ENCODE measurements around the gene SLC24A3.

SLC24A3 gene

GRCh38 chr20:19449051-19449450 is 236.6 kb downstream of the SLC24A3 start:
- Histone ChIP-seq H3K9me3 (ENCODE audit: insufficient read depth, low read depth, low read length) (no peaks in the 10 kb centered on the region), H3K4me3 (ENCODE audit: low read length) (no peak overlapping the region), H3K27me3 (ENCODE audit: insufficient read depth, low read length) (no peaks in the 10 kb centered on the region), H3K9ac (ENCODE audit: low read depth, low read length) (no peak overlapping the region), H3K36me3 (ENCODE audit: insufficient read depth, low read length) (no peaks in the 10 kb centered on the region), H3K27ac (ENCODE audit: low read depth, low read length) (no peak overlapping the region), H3K4me1 (ENCODE audit: insufficient read depth, low read length) (peaks cover 4% of the 10 kb centered on the region; the same call in 1 of the 2 replicates)
- WGBS: 90% methylated on average over 8 of the region's 8 CpGs

GRCh38 chr20:19451231-19451922 is 238.9 kb downstream of the SLC24A3 start:
- WGBS: 84% methylated on average over 8 of the region's 8 CpGs
- Histone ChIP-seq H3K4me1 (ENCODE audit: insufficient read depth, low read length) (peaks cover 4% of the 10 kb centered on the region; the same call in 1 of the 2 replicates), H3K9me3 (ENCODE audit: insufficient read depth, low read depth, low read length) (no peaks in the 10 kb centered on the region), H3K4me3 (ENCODE audit: low read length) (no peak overlapping the region), H3K27me3 (ENCODE audit: insufficient read depth, low read length) (no peaks in the 10 kb centered on the region), H3K9ac (ENCODE audit: low read depth, low read length) (no peak overlapping the region), H3K27ac (ENCODE audit: low read depth, low read length) (no peak overlapping the region), H3K36me3 (ENCODE audit: insufficient read depth, low read length) (no peaks in the 10 kb centered on the region)

GRCh38 chr20:19451923-19452295 is 239.5 kb downstream of the SLC24A3 start:
- Histone ChIP-seq H3K36me3 (ENCODE audit: insufficient read depth, low read length) (no peaks in the 10 kb centered on the region), H3K9me3 (ENCODE audit: insufficient read depth, low read depth, low read length) (no peaks in the 10 kb centered on the region), H3K27ac (ENCODE audit: low read depth, low read length) (no peak overlapping the region), H3K9ac (ENCODE audit: low read depth, low read length) (no peak overlapping the region), H3K4me1 (ENCODE audit: insufficient read depth, low read length) (peaks cover 4% of the 10 kb centered on the region; the same call in 1 of the 2 replicates), H3K4me3 (ENCODE audit: low read length) (no peak overlapping the region), H3K27me3 (ENCODE audit: insufficient read depth, low read length) (no peaks in the 10 kb centered on the region)
- WGBS: 95% methylated on average over 9 of the region's 9 CpGs

GRCh38 chr20:19453410-19453809 is 241.0 kb downstream of the SLC24A3 start:
- Histone ChIP-seq H3K9ac (ENCODE audit: low read depth, low read length) (no peak overlapping the region), H3K4me1 (ENCODE audit: insufficient read depth, low read length) (peaks cover 4% of the 10 kb centered on the region; the same call in 1 of the 2 replicates), H3K9me3 (ENCODE audit: insufficient read depth, low read depth, low read length) (no peaks in the 10 kb centered on the region), H3K4me3 (ENCODE audit: low read length) (no peak overlapping the region), H3K27me3 (ENCODE audit: insufficient read depth, low read length) (no peaks in the 10 kb centered on the region), H3K27ac (ENCODE audit: low read depth, low read length) (no peak overlapping the region), H3K36me3 (ENCODE audit: insufficient read depth, low read length) (no peaks in the 10 kb centered on the region)
- WGBS: 98% methylated on average over 3 of the region's 3 CpGs

GRCh38 chr20:19453862-19454261 is 241.4 kb downstream of the SLC24A3 start:
- WGBS: 83% methylated on average over 6 of the region's 6 CpGs
- Histone ChIP-seq H3K9me3 (ENCODE audit: insufficient read depth, low read depth, low read length) (no peaks in the 10 kb centered on the region), H3K36me3 (ENCODE audit: insufficient read depth, low read length) (no peaks in the 10 kb centered on the region), H3K9ac (ENCODE audit: low read depth, low read length) (no peak overlapping the region), H3K27ac (ENCODE audit: low read depth, low read length) (no peak overlapping the region), H3K4me3 (ENCODE audit: low read length) (no peak overlapping the region), H3K4me1 (ENCODE audit: insufficient read depth, low read length) (peaks cover 4% of the 10 kb centered on the region; the same call in 1 of the 2 replicates), H3K27me3 (ENCODE audit: insufficient read depth, low read length) (no peaks in the 10 kb centered on the region)

GRCh38 chr20:19456595-19457395 is 244.4 kb downstream of the SLC24A3 start:
- Histone ChIP-seq H3K27me3 (ENCODE audit: insufficient read depth, low read length) (no peaks in the 10 kb centered on the region), H3K4me1 (ENCODE audit: insufficient read depth, low read length) (peaks cover 4% of the 10 kb centered on the region; the same call in 1 of the 2 replicates), H3K9me3 (ENCODE audit: insufficient read depth, low read depth, low read length) (no peaks in the 10 kb centered on the region), H3K27ac (ENCODE audit: low read depth, low read length) (no peak overlapping the region), H3K36me3 (ENCODE audit: insufficient read depth, low read length) (no peaks in the 10 kb centered on the region), H3K9ac (ENCODE audit: low read depth, low read length) (no peak overlapping the region), H3K4me3 (ENCODE audit: low read length) (no peak overlapping the region)
- 95% methylated on average over 2 of the region's 2 CpGs for WGBS

- no peaks in the 10 kb centered on the region for H3K27me3 ChIP-seq (ENCODE audit: insufficient read depth, low read length)
- 91% methylated on average over 3 of the region's 3 CpGs for WGBS
- no peaks in the 10 kb centered on the region for H3K36me3 ChIP-seq (ENCODE audit: insufficient read depth, low read length)
- H3K9ac ChIP-seq (ENCODE audit: low read depth, low read length): no peak overlapping the region
- H3K4me1 ChIP-seq (ENCODE audit: insufficient read depth, low read length): peaks cover 4% of the 10 kb centered on the region; the same call in 1 of the 2 replicates
- no peaks in the 10 kb centered on the region for H3K9me3 ChIP-seq (ENCODE audit: insufficient read depth, low read depth, low read length)
- no peak overlapping the region for H3K27ac ChIP-seq (ENCODE audit: low read depth, low read length)
- no peak overlapping the region for H3K4me3 ChIP-seq (ENCODE audit: low read length)
Observed at GRCh38 chr20:19457611-19458010, 245.2 kb downstream of the SLC24A3 start.

GRCh38 chr20:19460386-19460785 is 247.9 kb downstream of the SLC24A3 start:
- H3K9ac ChIP-seq (ENCODE audit: low read depth, low read length): no peak overlapping the region
- H3K9me3 ChIP-seq (ENCODE audit: insufficient read depth, low read depth, low read length): no peaks in the 10 kb centered on the region
- no peaks in the 10 kb centered on the region for H3K36me3 ChIP-seq (ENCODE audit: insufficient read depth, low read length)
- H3K4me1 ChIP-seq (ENCODE audit: insufficient read depth, low read length): no peaks in the 10 kb centered on the region
- WGBS: 93% methylated on average over 3 of the region's 6 CpGs
- H3K27ac ChIP-seq (ENCODE audit: low read depth, low read length): no peak overlapping the region
- H3K4me3 ChIP-seq (ENCODE audit: low read length): no peak overlapping the region
- H3K27me3 ChIP-seq (ENCODE audit: insufficient read depth, low read length): no peaks in the 10 kb centered on the region

- H3K4me3 ChIP-seq (ENCODE audit: low read length): no peak overlapping the region
- no peaks in the 10 kb centered on the region for H3K9me3 ChIP-seq (ENCODE audit: insufficient read depth, low read depth, low read length)
- no peaks in the 10 kb centered on the region for H3K4me1 ChIP-seq (ENCODE audit: insufficient read depth, low read length)
- H3K27me3 ChIP-seq (ENCODE audit: insufficient read depth, low read length): no peaks in the 10 kb centered on the region
- H3K9ac ChIP-seq (ENCODE audit: low read depth, low read length): no peak overlapping the region
- H3K27ac ChIP-seq (ENCODE audit: low read depth, low read length): no peak overlapping the region
- no peaks in the 10 kb centered on the region for H3K36me3 ChIP-seq (ENCODE audit: insufficient read depth, low read length)
- WGBS: 96% methylated on average over 6 of the region's 6 CpGs
Observed at GRCh38 chr20:19462491-19462890, 250.0 kb downstream of the SLC24A3 start.

GRCh38 chr20:19463597-19463996 is 251.2 kb downstream of the SLC24A3 start:
- Histone ChIP-seq H3K9me3 (ENCODE audit: insufficient read depth, low read depth, low read length) (no peaks in the 10 kb centered on the region), H3K9ac (ENCODE audit: low read depth, low read length) (no peak overlapping the region), H3K36me3 (ENCODE audit: insufficient read depth, low read length) (no peaks in the 10 kb centered on the region), H3K27ac (ENCODE audit: low read depth, low read length) (no peak overlapping the region), H3K4me3 (ENCODE audit: low read length) (no peak overlapping the region), H3K4me1 (ENCODE audit: insufficient read depth, low read length) (no peaks in the 10 kb centered on the region), H3K27me3 (ENCODE audit: insufficient read depth, low read length) (no peaks in the 10 kb centered on the region)
- WGBS: 89% methylated on average over 4 of the region's 4 CpGs

GRCh38 chr20:19465536-19465935 is 253.1 kb downstream of the SLC24A3 start:
- Histone ChIP-seq H3K27me3 (ENCODE audit: insufficient read depth, low read length) (no peaks in the 10 kb centered on the region), H3K9me3 (ENCODE audit: insufficient read depth, low read depth, low read length) (no peaks in the 10 kb centered on the region), H3K36me3 (ENCODE audit: insufficient read depth, low read length) (no peaks in the 10 kb centered on the region), H3K27ac (ENCODE audit: low read depth, low read length) (no peak overlapping the region), H3K9ac (ENCODE audit: low read depth, low read length) (no peak overlapping the region), H3K4me3 (ENCODE audit: low read length) (no peak overlapping the region), H3K4me1 (ENCODE audit: insufficient read depth, low read length) (no peaks in the 10 kb centered on the region)
- 94% methylated on average over 2 of the region's 2 CpGs for WGBS
